ENCODE results near the gene ARHGAP22.

GRCh38 chr10:48507494-48507893 is 97.4 kb downstream of the ARHGAP22 start:
- TF ChIP-seq CTCF (conservative IDR thresholded peaks at IDR 0.05; ENCODE audit: low read depth, low read length) = no peak
- TF ChIP-seq CEBPB (IDR thresholded peaks at IDR 0.05; ENCODE audit: low read depth, low read length) = no peak
- TF ChIP-seq RAD21 (IDR thresholded peaks at IDR 0.05; ENCODE audit: low read length) = no peak
- no peak for TF ChIP-seq RCOR1 (IDR thresholded peaks at IDR 0.05; ENCODE audit: insufficient replicate concordance, low read length)
- TF ChIP-seq CHD1 (IDR thresholded peaks at IDR 0.05; ENCODE audit: low read depth, low read length) = no peak
- no peak for TF ChIP-seq FOS (IDR thresholded peaks at IDR 0.05; ENCODE audit: low read depth, low read length)

All from IMR-90 (cell line).